H54 (cell line): ENCODE data around the gene DLGAP1.
A peak's percentile ranks its signal among the peaks of the same experiment; 100 is the strongest.

Experiments used
- DNase-seq: peaks from one replicate; pipeline ENCODE4 v3.0.0; 2011; ENCODE audit warnings: low spot score, mixed read lengths; ENCODE audit not compliant: insufficient read length
- FAIRE-seq: peaks from 3 replicates; lab custom pipeline; 2011; peaks lifted over from hg19 to GRCh38; lab: Jason Lieb, UNC
- POLR2A ChIP-seq: IDR thresholded peaks from 2 replicates; pipeline ENCODE4 v1.6.1; 2011; ENCODE audit warnings: low read depth, mild to moderate bottlenecking, low read length

The DLGAP1 gene

DNA sequence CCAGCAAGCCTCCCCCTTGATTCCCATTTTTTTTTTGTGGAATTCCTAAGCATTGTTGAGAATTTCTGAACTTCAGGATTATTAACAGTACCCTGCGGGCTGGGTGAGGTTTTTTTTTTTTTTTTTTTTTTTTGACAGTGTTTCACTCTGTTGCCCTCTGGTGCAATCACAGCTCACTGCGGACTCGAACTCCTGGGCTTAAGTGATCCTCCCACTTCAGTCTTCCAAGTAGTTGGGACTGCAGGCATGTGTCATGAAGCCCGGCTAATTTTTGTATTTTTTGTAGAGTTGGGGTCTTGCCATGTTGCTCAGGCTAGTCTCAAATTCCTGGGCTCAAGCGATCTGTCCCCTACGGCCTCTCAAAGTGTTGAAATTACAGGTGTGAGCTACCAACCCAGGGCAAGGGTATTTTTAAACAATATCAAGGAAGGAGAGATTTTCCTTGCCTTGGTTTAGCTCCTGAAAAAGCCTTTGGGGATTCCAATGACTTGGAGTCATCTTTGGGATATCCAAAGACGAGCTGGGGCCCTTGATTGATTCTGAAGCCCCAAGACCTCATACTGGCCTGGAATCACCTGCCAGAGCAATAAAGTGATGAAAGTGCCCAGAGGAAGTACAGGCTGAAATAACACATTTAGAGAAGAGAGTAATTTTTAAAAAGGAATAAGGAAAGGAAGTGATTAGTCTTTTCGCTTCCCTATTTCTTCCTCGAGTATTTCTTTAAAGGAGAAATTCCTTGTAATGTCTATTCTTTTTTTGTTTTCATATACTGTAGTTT lies 764.9 kb downstream of the DLGAP1 start:
- FAIRE-seq (no peak), DNase-seq (no peak)
- TF ChIP-seq POLR2A, result no peak

- no peak for TF ChIP-seq POLR2A
- FAIRE-seq, result no peak
These were observed 766.0 kb downstream of the DLGAP1 start for GRCh38 chr18:3689091-3689490.

GRCh38 chr18:3688690-3689089 lies 766.4 kb downstream of the DLGAP1 start:
- FAIRE-seq (peak; percentile 82), DNase-seq (peak; percentile 45)
- TF ChIP-seq POLR2A, result no peak

More at GRCh38 chr18:3689091-3689490, 766.0 kb downstream of the DLGAP1 start:
- no peak for DNase-seq

- FAIRE-seq, result no peak
- DNase-seq, result no peak
- TF ChIP-seq POLR2A, result no peak
These were observed 771.6 kb downstream of the DLGAP1 start for GRCh38 chr18:3683483-3683882.

DNA sequence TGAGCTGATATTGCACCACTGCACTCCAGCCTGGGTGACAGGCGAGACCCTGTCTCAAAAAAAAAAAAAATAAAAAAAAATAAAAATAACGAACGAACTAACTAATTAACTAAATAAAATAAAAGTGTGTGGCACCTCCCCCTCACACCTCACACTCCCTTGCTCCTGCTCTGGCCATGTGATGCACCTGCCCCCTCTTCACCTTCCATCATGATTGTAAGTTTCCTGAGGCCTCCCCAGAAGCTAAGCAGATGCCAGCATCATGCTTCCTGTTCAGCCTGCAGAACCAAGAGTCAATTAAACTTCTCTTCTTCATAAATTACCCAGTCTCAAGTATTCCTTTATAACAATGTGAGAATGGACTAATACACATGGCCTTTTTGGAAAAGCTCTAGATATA lies 773.0 kb downstream of the DLGAP1 start:
- DNase-seq (no peak), FAIRE-seq (no peak)
- no peak for TF ChIP-seq POLR2A

GRCh38 chr18:3679241-3679640 lies 775.9 kb downstream of the DLGAP1 start:
- TF ChIP-seq POLR2A, result no peak
- FAIRE-seq (no peak), DNase-seq (no peak)

DNA sequence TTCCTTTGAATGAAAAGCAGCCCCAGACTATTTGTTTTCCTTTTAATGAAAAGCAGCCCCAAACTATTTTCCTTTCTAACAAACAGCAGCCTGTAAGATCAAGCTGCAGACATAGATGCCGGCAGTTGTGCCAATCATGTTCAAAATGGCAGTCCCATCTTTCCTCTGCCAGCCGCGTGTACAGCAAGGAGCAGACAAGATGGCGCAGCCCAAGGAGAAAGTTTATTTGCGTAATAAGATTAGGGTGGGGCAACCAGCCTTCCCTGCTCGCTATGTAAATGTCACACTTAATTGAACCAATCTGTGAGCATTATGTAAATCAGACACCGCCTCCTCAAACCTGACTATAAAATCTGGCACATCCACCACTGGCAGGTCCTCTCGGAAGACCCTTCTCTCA lies 779.1 kb downstream of the DLGAP1 start:
- DNase-seq, result no peak
- TF ChIP-seq POLR2A, result no peak
- no peak for FAIRE-seq

- no peak for TF ChIP-seq POLR2A
- FAIRE-seq, result peak; percentile 62
- peak; percentile 36 for DNase-seq
These were observed 779.7 kb downstream of the DLGAP1 start for GRCh38 chr18:3675446-3675845.

DNA sequence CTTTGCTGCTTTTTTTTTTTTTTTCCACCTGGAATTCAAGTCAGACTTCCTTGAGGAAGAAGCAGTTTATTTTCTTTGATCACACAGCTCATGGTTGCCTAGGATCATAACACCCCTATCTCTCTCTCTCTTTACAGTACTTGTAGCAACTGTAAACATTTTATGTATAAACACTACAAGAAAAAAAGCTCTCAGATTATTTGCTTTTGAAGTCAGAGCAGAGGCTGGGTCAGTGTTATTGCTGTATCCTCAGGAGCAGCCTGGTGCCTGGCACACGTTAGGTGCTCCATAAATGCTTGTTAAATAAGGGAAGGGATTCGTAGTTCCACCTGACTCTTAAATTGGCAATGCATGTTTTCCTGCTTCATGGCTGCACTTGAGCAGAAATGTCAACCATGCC lies 783.9 kb downstream of the DLGAP1 start:
- FAIRE-seq, result no peak
- no peak for TF ChIP-seq POLR2A

GRCh38 chr18:3669376-3669775 lies 785.7 kb downstream of the DLGAP1 start:
- DNase-seq (no peak), FAIRE-seq (no peak)
- TF ChIP-seq POLR2A, result no peak

More for the DNA sequence above, 783.9 kb downstream of the DLGAP1 start:
- DNase-seq, result no peak

DNA sequence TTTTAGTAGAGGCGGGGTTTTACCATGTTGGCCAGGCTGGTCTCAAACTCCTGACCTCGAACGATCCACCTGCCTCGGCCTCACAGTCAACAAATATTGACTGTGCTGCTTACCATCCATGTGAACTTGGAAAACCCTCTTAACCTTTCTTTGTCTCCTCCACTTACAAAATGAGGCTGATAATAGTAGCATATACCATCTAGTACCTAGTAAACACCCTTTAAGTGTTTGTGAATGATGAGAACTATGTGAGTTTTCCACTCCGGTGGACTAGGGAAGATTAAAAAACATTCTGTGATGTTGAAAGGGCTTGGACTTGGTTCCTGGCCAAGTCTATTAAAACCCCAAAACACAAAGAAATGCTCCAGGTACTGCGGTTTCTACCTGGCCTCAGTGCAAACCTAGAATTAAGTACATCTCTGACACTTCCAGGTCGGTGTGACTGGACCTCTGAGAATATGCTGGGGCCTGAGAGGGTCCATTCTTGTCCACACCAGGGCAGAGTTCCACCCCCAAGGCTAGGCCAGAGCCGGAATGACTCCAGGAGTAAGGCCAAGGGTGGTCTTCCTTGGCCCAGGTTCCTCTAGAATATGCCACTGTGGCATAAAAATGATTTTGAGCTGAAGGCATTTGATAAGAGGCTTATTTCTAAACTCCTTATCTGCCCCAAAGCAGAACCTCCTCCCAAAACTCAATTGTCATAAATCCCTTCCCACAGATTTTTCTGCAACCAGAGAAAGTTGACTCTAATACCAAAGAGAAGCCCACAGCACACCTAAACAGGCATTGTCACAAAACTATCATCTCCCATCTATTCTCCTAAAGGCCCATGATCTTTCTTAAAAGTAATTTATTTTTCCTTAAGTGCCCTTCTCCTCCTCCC lies 787.6 kb downstream of the DLGAP1 start:
- no peak for DNase-seq
- FAIRE-seq, result no peak
- TF ChIP-seq POLR2A, result no peak

DNA sequence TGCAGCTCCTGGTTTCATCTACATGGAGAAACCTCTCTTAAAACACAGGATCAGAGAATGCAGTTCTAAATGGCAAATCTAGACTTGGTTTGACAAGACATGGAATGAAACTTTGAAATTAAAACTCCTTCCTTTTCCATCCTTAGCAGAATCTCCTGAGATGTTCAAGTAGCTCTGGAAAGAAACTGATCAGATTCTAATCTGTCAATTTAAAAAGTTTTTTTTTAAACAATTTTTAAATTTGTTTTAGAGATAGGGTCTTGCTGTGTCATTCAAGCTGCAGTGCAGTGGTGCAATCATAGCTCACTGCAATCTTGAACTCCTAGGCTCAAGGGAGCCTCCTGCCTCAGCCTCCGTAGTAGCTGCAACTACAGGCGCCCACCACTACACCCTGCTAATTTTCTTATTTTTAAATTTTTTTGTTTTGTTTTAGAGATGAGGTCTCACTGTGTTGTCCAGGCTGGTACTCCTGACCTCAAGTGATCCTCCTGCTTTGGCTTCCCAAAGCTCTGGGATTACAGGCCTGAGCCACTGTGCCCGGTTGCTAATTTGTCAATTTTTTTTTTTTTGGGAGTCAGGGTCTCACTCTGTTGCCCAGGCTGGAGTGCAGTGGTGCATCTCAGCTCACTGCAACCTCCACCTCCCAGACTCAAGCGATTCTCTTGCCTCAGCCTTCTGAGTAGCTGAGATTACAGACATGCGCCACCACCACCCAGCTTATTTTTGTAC lies 788.4 kb downstream of the DLGAP1 start:
- FAIRE-seq (no peak), DNase-seq (no peak)
- no peak for TF ChIP-seq POLR2A

DNA sequence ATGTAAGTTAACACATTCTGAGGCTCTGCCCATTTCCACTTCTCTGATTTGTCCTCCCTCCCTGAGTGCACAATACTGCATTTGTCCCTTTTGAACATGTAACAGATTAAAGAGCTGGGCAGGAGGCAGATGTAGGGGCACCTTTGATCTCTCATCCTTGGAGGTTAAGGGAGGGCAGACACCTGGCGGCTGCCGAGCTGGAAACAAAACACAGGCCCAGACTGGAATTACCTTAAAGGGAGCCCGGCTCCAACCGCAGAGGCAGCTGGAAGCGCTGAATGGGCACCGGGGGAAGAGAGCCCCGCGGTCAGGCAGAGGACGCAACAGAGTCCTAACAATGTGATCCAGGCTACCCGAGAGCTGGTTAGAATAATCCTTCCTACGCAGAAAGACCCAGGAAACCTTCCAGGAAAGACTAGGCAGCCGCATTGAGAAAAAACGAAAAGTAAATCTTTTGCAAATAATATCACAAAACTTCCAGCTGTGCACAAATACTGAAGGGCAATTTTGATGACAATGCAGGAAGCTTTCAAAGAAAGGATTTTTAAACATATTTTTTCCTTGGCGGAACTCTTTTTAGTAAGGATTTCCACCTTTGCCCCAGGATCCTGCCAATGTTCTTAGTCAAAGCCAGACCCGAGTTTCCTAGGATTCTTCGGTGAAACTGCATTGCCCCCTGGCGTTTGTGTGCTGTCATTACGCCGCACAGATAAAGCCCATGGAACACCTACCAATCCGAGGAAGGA lies 789.2 kb downstream of the DLGAP1 start:
- FAIRE-seq (peak; percentile 94), DNase-seq (peak; percentile 67)
- no peak for TF ChIP-seq POLR2A
